Thyroid gland (tissue), 4 donors: ENCODE measurements around the gene RFC5. TPM values are rescaled to one million over a fixed set of nuclear protein-coding genes. Genes with fewer than 3 reads are reported as not detected.

Experiments used
- DNase-seq, 2 donors: peaks; one replicate each; pipeline ENCODE4 v3.0.0-alpha.2; 2019
- H3K27ac ChIP-seq, 3 donors: fragments of 200-600 bp; sonication (generic); 1 replicate in 2 of 3; 2 replicates in 1 of 3; pipeline ENCODE4 v1.5.1; 2016 to 2019; ENCODE audit warnings: mild to moderate bottlenecking in 1 of 3, moderate library complexity in 1 of 3
- H3K27me3 ChIP-seq: fragments of 200-600 bp; sonication (generic); one replicate; pipeline ENCODE4 v1.5.1; 2019
- H3K36me3 ChIP-seq, 2 donors: fragments of 200-600 bp; sonication (generic); one replicate each; pipeline ENCODE4 v1.5.1; 2016 to 2019
- H3K4me1 ChIP-seq, 2 donors: fragments of 200-600 bp; sonication (generic); one replicate each; pipeline ENCODE4 v1.5.1; 2017 to 2019
- H3K4me3 ChIP-seq, 3 donors: fragments of 200-600 bp; sonication (generic); replicated peaks in 1 of 3; 1 replicate in 2 of 3; 2 replicates in 1 of 3; pipeline ENCODE4 v1.5.1; 2016; ENCODE audit warnings: mild to moderate bottlenecking in 1 of 3
- H3K9me3 ChIP-seq: fragments of 200-600 bp; sonication (generic); one replicate; pipeline ENCODE4 v1.5.1; 2017
- CTCF ChIP-seq, 6 experiments: fragments of 200-600 bp in 3 of 6; fragments of 450-650 bp in 3 of 6; sonication (generic) in 3 of 6; IDR thresholded peaks; one replicate each; pipeline ENCODE4 v1.5.1; 2016 to 2019; ENCODE audit warnings: antibody characterized with exemption in 6 of 6, mild to moderate bottlenecking in 2 of 6, inconsistent platforms in 1 of 6, moderate library complexity in 1 of 6
- POLR2A ChIP-seq, 2 donors: fragments of 450-650 bp; IDR thresholded peaks; one replicate each; pipeline ENCODE4 v1.6.1; 2017; ENCODE audit warnings: antibody characterized with exemption in 2 of 2, mild to moderate bottlenecking in 2 of 2, moderate library complexity in 1 of 2
- WGBS, 2 donors: methylation state at CpG; one replicate each; pipeline ENCODE4 v1.1.5; 2017; 5-methylcytosine and 5-hydroxymethylcytosine counted together
- intact Hi-C: fragments of 100-400 bp; cut with DNase I; formaldehyde crosslinking; loops from one replicate; pipeline ENCODE4 v1.15.1; 2023
- total RNA-seq, 4 donors: library from RNA; depleted of rRNA; stranded (reverse); fragments of >200 nt; gene quantifications; one replicate each; pipeline ENCODE4 v1.2.3, GENCODE V29; 2016

RFC5 gene
- total RNA-seq, 4 donors from 2014 or later: 15.4 to 18.8 (median 17.2) TPM

DNA sequence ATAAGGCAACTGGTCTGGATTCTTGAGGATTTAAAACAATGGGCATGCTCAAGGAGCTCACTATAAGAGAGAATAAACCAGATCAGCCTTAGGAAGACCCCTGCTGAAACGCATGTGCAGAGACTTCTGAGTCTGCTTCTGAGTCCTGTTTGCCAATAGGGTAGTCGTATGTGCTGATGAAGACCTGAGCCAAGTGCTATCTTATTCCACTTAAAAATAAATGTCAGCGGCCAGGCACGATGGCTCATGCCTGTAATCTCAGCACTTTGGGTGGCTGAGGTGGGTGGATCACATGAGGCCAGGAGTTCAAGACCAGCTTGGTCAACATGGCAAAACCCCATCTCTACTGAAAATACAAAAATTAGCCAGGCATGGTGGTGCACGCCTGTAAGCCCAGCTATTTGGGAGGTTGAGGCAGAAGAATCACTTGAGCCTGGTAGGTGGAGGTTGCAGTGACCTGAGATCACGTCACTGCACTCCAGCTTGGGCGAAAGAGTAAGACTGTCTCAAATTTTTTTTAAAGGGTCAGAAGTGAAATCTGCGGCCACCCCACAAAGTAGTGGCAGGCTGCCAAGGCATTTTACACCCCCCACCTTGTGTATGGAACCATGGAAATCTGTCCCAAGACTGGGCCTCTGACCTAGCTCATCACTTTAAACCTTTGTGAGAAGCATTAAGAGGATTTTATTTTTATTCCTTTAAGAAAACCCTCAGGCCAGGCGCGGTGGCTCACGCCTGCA, 20.3 kb downstream of the RFC5 start:
- TF ChIP-seq CTCF (IDR thresholded peaks at IDR 0.05) (no peak), POLR2A (IDR thresholded peaks at IDR 0.05) (no peak)
- H3K9me3 ChIP-seq: no peaks in the 10 kb centered on the region
- WGBS, 2 donors: 96% methylated on average over 11 of the region's 11 CpGs
- no peak overlapping the region for H3K27ac ChIP-seq
- no peaks in the 10 kb centered on the region for H3K4me1 ChIP-seq
- intact Hi-C loops: loop anchor here (10.0 kb wide), 1 partner anchor 162 kb away; no protein-coding TSS in a partner anchor
- no peaks in the 10 kb centered on the region for H3K27me3 ChIP-seq
- H3K36me3 ChIP-seq: peaks cover 82 to 86% of the 10 kb centered on the region in 2 donors
- H3K4me3 ChIP-seq: no peak overlapping the region
- DNase-seq: no peak

GRCh38 chr12:118038137-118038536, 21.6 kb downstream of the RFC5 start:
- DNase-seq: no peak
- peaks cover 82 to 87% of the 10 kb centered on the region in 2 donors for H3K36me3 ChIP-seq
- no peaks in the 10 kb centered on the region for H3K27me3 ChIP-seq
- no peaks in the 10 kb centered on the region for H3K4me1 ChIP-seq
- H3K4me3 ChIP-seq: no peak overlapping the region
- WGBS, 2 donors: 62 to 72% methylated on average over 6 of the region's 6 CpGs
- intact Hi-C loops: loop anchor here (10.0 kb wide), 1 partner anchor 163 kb away; no protein-coding TSS in a partner anchor
- TF ChIP-seq POLR2A (IDR thresholded peaks at IDR 0.05) (no peak), CTCF (IDR thresholded peaks at IDR 0.05) (no peak)
- no peak overlapping the region for H3K27ac ChIP-seq
- H3K9me3 ChIP-seq: no peaks in the 10 kb centered on the region

GRCh38 chr12:118042091-118042490, 25.6 kb downstream of the RFC5 start:
- H3K4me3 ChIP-seq: no peak overlapping the region
- H3K27ac ChIP-seq: no peak overlapping the region
- TF ChIP-seq CTCF (IDR thresholded peaks at IDR 0.05): no peak
- H3K27me3 ChIP-seq: no peaks in the 10 kb centered on the region
- peaks cover 0 to 6% of the 10 kb centered on the region in 2 donors for H3K4me1 ChIP-seq
- peaks cover 51 to 61% of the 10 kb centered on the region in 2 donors for H3K36me3 ChIP-seq
- 96% methylated on average over 4 of the region's 4 CpGs for WGBS, 2 donors
- H3K9me3 ChIP-seq: no peaks in the 10 kb centered on the region
- no peak for DNase-seq
- intact Hi-C loops: no loop called here

GRCh38 chr12:118044075-118044474, 27.6 kb downstream of the RFC5 start:
- intact Hi-C loops: no loop called here
- WGBS, 2 donors: 78 to 82% methylated on average over 2 of the region's 2 CpGs
- H3K36me3 ChIP-seq: peaks cover 40 to 48% of the 10 kb centered on the region in 2 donors

More at GRCh38 chr12:118044075-118044474, 27.6 kb downstream of the RFC5 start:
- Histone ChIP-seq H3K4me1 (peaks cover 0 to 6% of the 10 kb centered on the region in 2 donors), H3K27ac (no peak overlapping the region), H3K4me3 (no peak overlapping the region), H3K9me3 (no peaks in the 10 kb centered on the region), H3K27me3 (no peaks in the 10 kb centered on the region)
- no peak for DNase-seq
- no peak for TF ChIP-seq POLR2A (IDR thresholded peaks at IDR 0.05)
- TF ChIP-seq CTCF (IDR thresholded peaks at IDR 0.05): no peak
